Activated naive CD8-positive, alpha-beta T cell treated with anti-CD3 and anti-CD28 coated beads for 36 hours (primary cell): Measurements from ENCODE around the gene ZNF317. TPM values are rescaled to one million over a fixed set of nuclear protein-coding genes. Genes with fewer than 3 reads are reported as not detected.
"Not testable (repeated sequence)": the region's sequence is repeated elsewhere in the genome, so short reads cannot be mapped to it uniquely, and the experiment has no call there.

Source experiments
- DNase-seq: peaks from one replicate; pipeline ENCODE4 v3.0.0; 2021
- H3K27ac Mint-ChIP-seq: one replicate; pipeline ENCODE4 v1.8.0; 2022; ENCODE audit warnings: mild to moderate bottlenecking, moderate library complexity, mixed read lengths
- H3K27me3 Mint-ChIP-seq: one replicate; pipeline ENCODE4 v1.8.0; 2022; ENCODE audit warnings: mild to moderate bottlenecking, mixed read lengths
- H3K36me3 Mint-ChIP-seq: one replicate; pipeline ENCODE4 v1.8.0; 2021; ENCODE audit warnings: mild to moderate bottlenecking, mixed read lengths
- H3K4me1 Mint-ChIP-seq: one replicate; pipeline ENCODE4 v1.8.0; 2021; ENCODE audit warnings: mixed read lengths
- H3K4me3 Mint-ChIP-seq: one replicate; pipeline ENCODE4 v1.8.0; 2022; ENCODE audit warnings: mild to moderate bottlenecking, moderate library complexity, mixed read lengths
- H3K9me3 Mint-ChIP-seq: one replicate; pipeline ENCODE4 v1.8.0; 2022; ENCODE audit warnings: mixed read lengths
- total RNA-seq, 2 experiments: library from RNA; stranded (reverse); gene quantifications; one replicate each; pipeline ENCODE4 v1.2.3, GENCODE V29; 2021

ZNF317 gene
- total RNA-seq, 2 experiments from 2014 or later = 53.4 to 58.2 TPM

DNA sequence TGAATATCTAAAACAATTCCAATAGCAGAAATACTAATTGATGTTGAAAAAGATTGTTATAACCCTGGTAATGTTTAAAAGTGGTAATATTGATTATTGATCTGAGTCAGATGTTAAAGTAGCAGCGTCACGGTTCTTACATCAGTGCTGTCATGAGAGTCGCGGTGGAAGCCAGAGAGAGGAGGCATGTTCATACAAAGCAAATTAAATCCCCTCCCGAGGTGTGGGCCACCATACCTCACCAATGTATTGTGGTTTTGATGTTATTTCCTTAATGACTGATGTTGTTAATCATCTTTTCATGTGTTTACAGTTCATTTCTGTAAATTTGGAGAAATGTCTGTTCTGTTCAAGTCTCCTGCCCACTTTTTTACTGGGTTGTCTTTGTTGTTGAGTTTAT lies 11.2 kb downstream of the ZNF317 start:
- H3K4me1 Mint-ChIP-seq = peaks cover 62% of the 10 kb centered on the region
- H3K4me3 Mint-ChIP-seq = no peak overlapping the region
- no peak for DNase-seq
- no peaks in the 10 kb centered on the region for H3K27me3 Mint-ChIP-seq
- peaks cover 40% of the 10 kb centered on the region for H3K9me3 Mint-ChIP-seq
- H3K36me3 Mint-ChIP-seq = peaks cover 95% of the 10 kb centered on the region
- no peak overlapping the region for H3K27ac Mint-ChIP-seq

DNA sequence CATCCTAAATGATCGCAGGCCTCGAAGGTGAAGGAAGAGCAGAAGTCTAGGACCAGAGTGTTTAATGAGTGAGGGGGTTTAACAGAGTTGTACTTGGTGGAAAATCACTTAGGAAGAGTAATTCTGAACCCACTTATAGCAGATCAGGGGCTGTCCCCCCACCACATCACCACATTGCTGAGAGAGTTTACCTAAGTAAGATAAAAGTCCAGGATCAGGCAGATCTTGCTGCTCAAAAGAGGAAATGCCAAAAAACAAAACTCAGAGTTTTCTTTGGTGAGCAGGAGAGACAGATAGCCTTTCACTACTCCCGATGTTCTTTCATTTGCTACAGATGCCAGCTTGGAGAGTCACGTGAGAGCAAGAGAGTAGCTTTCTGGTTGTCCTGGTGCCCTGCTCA lies 15.4 kb downstream of the ZNF317 start:
- Mint-ChIP-seq H3K4me1 (peaks cover 31% of the 10 kb centered on the region), H3K4me3 (no peak overlapping the region), H3K27me3 (no peaks in the 10 kb centered on the region), H3K9me3 (peaks cover 27% of the 10 kb centered on the region), H3K27ac (peak overlapping the region; percentile 56), H3K36me3 (peaks cover 94% of the 10 kb centered on the region)
- DNase-seq = no peak

DNA sequence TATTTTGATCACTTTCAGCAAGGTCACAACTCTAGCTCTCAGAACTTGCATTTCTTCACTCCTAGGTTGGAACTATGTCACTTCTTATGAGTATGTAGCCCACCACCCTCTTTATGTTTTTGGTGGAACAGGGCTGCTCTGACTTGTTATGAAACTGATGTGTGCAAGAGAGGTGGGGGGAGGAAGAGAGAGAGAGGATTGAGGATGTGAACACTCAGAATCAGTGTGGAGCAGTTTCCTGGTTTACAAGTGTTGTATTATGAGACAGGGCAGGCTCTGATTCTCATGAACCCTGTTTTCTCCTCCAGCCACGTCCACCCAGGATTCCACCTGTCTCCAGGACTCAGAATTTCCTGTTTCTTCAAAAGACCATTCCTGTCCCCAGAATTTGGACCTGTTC lies 16.1 kb downstream of the ZNF317 start:
- Mint-ChIP-seq H3K27ac (peak overlapping the region; percentile 42), H3K27me3 (no peaks in the 10 kb centered on the region), H3K4me3 (no peak overlapping the region), H3K9me3 (peaks cover 30% of the 10 kb centered on the region), H3K36me3 (peaks cover 94% of the 10 kb centered on the region), H3K4me1 (peaks cover 28% of the 10 kb centered on the region)
- DNase-seq = no peak

DNA sequence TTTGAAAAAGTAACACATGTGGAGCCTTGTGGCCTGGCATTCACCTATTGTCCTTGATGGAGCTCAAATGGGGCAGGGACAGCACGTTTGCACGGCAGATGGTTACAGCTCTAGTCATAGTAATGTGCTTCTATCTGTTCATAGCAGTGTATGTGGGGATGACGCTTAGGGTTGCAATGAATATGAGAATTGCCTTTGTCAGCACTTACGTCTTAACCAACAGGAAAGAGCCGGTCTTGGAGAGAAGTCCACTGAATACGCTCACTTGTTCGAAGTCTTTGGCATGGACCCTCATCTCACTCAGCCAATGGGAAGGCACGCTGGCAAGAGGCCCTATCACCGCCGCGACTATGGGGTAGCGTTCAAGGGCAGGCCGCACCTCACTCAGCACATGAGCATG lies 19.7 kb downstream of the ZNF317 start:
- no peak for DNase-seq
- peaks cover 19% of the 10 kb centered on the region for H3K9me3 Mint-ChIP-seq

DNA sequence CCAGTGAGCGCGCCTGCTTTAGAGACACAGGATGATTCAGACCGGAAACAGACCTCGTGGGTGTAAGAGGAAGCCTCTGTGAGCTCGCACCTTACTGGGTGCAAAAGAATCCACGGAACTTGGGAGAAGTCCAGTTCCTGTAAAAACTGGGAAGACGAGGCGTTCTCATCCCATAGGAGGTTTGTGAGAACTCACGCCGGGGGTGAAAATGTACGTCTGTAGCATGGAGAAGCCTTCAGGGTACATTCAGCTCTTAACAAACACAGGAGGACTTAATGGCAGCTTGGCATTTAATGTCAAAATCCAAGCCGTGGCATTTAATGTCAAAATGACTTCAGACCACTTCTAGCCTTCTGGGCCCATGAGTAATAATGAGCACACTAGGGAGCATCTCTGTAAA lies 21.2 kb downstream of the ZNF317 start:
- no peak for DNase-seq
- H3K27ac Mint-ChIP-seq = no peak overlapping the region
- H3K4me3 Mint-ChIP-seq = no peak overlapping the region
- no peaks in the 10 kb centered on the region for H3K4me1 Mint-ChIP-seq
- peaks cover 19% of the 10 kb centered on the region for H3K9me3 Mint-ChIP-seq
- H3K36me3 Mint-ChIP-seq = peaks cover 90% of the 10 kb centered on the region
- no peaks in the 10 kb centered on the region for H3K27me3 Mint-ChIP-seq

More for the DNA sequence above, 19.7 kb downstream of the ZNF317 start:
- no peak overlapping the region for H3K4me3 Mint-ChIP-seq
- H3K36me3 Mint-ChIP-seq = peaks cover 91% of the 10 kb centered on the region
- no peaks in the 10 kb centered on the region for H3K27me3 Mint-ChIP-seq
- peaks cover 13% of the 10 kb centered on the region for H3K4me1 Mint-ChIP-seq
- H3K27ac Mint-ChIP-seq = no peak overlapping the region

DNA sequence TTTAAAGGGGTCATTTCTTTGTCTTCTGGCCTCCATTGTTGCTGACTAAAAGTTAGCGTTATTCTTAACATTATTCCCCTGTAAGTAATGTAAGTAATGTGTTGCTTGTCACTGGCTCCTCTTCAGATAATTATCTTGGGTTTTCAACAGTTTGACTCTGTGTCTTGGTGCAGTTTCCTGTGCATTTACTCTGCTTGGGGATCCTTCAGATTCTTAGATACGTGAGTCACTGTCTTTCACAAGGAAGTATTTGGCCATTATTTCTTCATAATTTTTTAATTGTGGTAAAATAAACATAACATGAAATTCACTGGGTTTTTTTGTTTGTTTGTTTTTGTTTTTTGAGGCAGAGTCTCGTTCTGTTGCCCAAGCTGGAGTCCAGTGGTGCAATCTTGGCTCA lies 25.1 kb downstream of the ZNF317 start:
- DNase-seq = no peak
- no peaks in the 10 kb centered on the region for H3K4me1 Mint-ChIP-seq
- H3K9me3 Mint-ChIP-seq = peaks cover 15% of the 10 kb centered on the region
- H3K4me3 Mint-ChIP-seq = no peak overlapping the region
- peaks cover 68% of the 10 kb centered on the region for H3K36me3 Mint-ChIP-seq
- H3K27ac Mint-ChIP-seq = no peak overlapping the region
- no peaks in the 10 kb centered on the region for H3K27me3 Mint-ChIP-seq

DNA sequence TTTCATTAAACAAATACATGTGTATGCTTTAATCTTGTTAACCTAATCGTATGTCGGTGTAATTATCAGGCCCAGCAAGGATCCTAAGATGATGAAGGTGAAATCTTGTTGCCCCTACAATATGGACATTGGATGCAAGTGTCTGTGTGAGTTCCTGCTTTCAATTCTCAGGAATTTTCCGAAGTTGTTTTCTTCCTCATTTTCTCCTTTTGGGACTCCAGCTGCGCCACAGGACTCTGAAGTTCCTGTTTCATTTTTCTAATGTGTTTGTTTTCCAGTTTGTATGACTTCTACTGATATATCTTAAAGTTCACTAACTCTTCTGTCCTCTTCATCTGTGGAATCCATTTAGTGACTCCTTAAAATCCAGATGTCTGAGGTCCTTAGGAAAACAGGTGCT lies 26.6 kb downstream of the ZNF317 start:
- Mint-ChIP-seq H3K4me1 (no peaks in the 10 kb centered on the region), H3K27me3 (no peaks in the 10 kb centered on the region), H3K4me3 (no peak overlapping the region), H3K27ac (no peak overlapping the region), H3K36me3 (peaks cover 52% of the 10 kb centered on the region), H3K9me3 (peaks cover 7% of the 10 kb centered on the region)
- no peak for DNase-seq

DNA sequence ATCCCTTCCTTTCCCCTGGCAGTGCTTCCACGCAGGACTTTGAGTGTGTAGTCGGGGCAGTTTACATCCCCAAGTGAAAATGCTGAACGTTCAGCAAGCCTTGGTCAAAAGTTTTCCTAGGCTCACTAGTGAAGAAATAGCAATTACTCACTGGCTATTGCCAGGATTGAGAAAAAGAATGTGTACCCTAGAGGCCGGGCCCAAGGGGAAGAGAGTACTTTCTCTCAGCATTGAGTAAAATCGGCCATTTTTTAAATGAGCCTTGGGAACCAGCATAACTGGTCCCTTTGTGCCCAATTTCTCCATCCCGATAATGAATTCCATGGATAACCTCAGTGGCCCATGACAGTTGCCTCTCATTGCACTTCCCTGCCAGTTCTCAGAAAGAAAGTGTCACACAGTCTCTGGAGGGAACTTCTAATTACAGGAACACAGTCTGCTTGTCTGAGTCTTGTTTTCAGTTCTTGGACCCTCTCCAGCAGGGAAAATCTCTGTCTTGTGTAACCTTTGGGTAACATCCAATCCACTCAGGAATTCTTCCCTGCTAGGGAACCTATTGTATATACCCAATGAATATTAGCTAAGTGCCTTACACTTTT lies 31.3 kb downstream of the ZNF317 start:
- H3K27ac Mint-ChIP-seq = no peak overlapping the region

DNA sequence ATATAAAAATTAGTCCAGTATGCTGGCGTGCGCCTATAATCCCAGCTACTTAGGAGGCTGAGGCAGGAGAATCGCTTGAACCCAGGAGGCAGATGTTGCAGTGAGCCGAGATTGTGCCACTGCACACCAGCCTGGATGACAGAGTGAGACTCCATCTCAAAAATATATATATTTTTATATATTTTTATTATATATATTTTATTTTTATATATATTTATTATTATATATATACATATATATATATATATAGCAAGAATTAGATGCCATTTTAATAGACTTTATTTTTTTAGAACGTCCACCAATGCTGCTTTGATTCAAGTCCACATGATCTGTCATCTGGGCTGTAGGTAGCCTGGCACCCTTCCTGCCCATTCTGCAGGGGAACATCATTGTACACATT lies 35.1 kb downstream of the ZNF317 start:
- Mint-ChIP-seq H3K4me1 (no peaks in the 10 kb centered on the region), H3K36me3 (no peaks in the 10 kb centered on the region), H3K27me3 (no peaks in the 10 kb centered on the region), H3K9me3 (no peaks in the 10 kb centered on the region), H3K4me3 (no peak overlapping the region), H3K27ac (no peak overlapping the region)
- DNase-seq = no peak

More for the DNA sequence above, 31.3 kb downstream of the ZNF317 start:
- no peak for DNase-seq
- H3K36me3 Mint-ChIP-seq = peaks cover 14% of the 10 kb centered on the region
- no peak overlapping the region for H3K4me3 Mint-ChIP-seq
- H3K9me3 Mint-ChIP-seq = peaks cover 2% of the 10 kb centered on the region
- H3K4me1 Mint-ChIP-seq = no peaks in the 10 kb centered on the region
- H3K27me3 Mint-ChIP-seq = no peaks in the 10 kb centered on the region

DNA sequence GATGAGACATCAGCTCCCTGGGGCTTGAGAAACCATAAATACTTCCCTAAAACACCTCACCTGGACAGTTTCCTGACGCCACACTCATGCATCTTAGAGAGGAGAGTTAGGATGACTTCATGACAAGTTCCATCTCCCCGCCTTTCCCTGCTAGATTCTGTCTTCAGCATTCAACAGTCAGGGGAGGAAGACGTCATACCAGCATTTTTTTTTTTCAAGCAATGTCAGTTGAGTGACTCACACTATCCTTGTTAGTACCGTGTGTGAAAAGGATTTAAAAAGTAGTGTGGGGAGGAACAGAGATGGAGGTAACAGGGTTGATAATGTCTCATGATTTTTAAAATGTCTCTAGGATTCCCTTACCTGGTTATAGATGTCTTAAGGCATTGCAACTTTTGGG lies 38.7 kb downstream of the ZNF317 start, which contains the start of gene OR7D2:
Gene OR7D2, plus strand, starts transcription at position 79 of the 400 bp plus-strand sequence. CDS start 6,803 bp downstream, outside the sequence.
- Mint-ChIP-seq H3K4me1 (no peaks in the 10 kb centered on the region), H3K36me3 (no peaks in the 10 kb centered on the region), H3K4me3 (no peak within 1 kb of the TSS), H3K9me3 (no peaks in the 10 kb centered on the region), H3K27ac (no peak within 1 kb of the TSS), H3K27me3 (no peaks in the 10 kb centered on the region)
- DNase-seq = no peak

DNA sequence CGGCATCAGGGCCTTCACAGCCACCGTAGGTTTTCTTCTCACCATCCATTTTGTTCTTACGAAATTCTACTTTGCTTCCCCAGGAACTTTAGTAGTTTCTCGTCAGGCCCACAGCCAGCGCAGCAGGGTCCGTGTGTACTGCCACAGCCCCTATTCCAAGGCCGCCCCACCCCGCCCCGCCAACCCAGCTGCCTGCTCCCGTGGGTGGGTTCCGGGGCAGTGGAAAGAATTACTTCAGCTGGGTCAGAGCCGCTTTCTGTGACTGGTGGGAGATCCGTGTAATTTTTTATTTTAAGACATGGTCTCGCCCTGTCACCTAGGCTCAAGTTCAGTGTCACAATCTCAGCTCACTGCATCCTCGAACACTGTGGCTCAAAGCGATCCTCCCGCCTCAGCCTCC lies 42.8 kb downstream of the ZNF317 start:
- Mint-ChIP-seq H3K27ac (no peak overlapping the region), H3K36me3 (no peaks in the 10 kb centered on the region), H3K9me3 (no peaks in the 10 kb centered on the region), H3K4me3 (no peak overlapping the region), H3K4me1 (no peaks in the 10 kb centered on the region), H3K27me3 (peaks cover 5% of the 10 kb centered on the region)
- DNase-seq = no peak

DNA sequence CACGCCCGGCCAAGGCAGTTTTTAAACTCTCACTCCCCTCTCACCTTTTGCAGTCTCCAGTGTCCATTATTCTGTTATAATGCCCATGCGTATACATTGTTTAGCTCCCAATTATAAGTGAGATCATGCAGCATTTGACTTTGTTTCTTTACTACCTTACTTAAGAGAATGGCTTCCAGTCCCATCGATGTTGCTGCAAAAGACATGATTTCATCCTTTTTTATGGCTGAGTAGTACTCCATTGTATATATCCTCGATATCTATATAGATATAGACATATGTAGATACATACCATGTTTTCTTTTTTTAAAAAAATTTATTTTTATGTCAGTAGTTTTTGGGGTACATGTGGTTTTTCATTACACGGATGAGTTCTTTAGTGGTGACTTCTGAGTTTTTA lies 47.0 kb downstream of the ZNF317 start:
- Mint-ChIP-seq H3K27me3 (peaks cover 23% of the 10 kb centered on the region), H3K9me3 (peaks cover 6% of the 10 kb centered on the region), H3K4me1 (no peaks in the 10 kb centered on the region), H3K36me3 (no peaks in the 10 kb centered on the region), H3K27ac (no peak overlapping the region), H3K4me3 (no peak overlapping the region)
- DNase-seq = no peak

DNA sequence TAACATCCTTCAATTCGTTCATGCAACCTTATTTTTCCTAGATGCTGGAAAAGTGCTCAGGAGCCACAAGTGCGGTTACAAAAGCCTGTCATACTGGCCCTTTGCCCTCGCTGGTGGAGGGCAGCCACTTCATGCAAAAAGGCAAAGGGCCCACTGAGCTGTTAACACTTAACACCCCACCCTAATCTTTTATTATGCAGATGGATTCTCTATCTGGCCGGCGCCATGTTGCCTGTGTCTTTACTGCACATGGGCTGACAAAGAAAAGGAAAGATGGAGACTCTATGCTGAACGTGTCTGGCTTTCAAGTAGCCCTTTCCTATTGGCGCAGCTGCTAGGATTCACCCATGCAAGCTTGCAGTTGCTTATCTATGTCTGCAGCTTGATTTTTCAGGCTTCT lies 49.3 kb downstream of the ZNF317 start:
- Mint-ChIP-seq H3K4me1 (no peaks in the 10 kb centered on the region), H3K9me3 (peaks cover 6% of the 10 kb centered on the region), H3K36me3 (no peaks in the 10 kb centered on the region), H3K27me3 (peaks cover 38% of the 10 kb centered on the region), H3K4me3 (no peak overlapping the region), H3K27ac (no peak overlapping the region)
- no peak for DNase-seq

DNA sequence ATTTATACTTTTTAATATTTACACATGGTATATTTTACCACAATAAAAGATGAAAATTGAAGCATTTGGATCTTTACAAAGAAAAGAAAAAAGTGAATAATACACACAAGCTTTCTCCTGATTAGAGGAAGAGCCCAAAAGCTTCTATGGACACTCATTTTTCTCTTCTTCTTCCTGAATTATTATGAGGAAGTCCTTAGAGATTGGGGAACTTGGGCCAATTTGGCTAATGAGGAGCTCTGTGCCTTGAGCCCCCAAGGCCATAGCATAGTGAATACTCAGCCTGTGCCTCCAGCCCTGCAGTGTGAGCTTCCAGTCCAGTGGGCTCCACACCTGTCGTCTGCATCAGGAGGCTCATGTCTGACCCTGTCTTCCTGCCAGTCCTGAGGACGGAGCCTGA lies 57.8 kb downstream of the ZNF317 start:
- not testable (repeated sequence) for H3K4me3 Mint-ChIP-seq, H3K4me1 Mint-ChIP-seq, H3K36me3 Mint-ChIP-seq, H3K27ac Mint-ChIP-seq, H3K9me3 Mint-ChIP-seq, DNase-seq
- H3K27me3 Mint-ChIP-seq = peaks cover 38% of the 10 kb centered on the region

DNA sequence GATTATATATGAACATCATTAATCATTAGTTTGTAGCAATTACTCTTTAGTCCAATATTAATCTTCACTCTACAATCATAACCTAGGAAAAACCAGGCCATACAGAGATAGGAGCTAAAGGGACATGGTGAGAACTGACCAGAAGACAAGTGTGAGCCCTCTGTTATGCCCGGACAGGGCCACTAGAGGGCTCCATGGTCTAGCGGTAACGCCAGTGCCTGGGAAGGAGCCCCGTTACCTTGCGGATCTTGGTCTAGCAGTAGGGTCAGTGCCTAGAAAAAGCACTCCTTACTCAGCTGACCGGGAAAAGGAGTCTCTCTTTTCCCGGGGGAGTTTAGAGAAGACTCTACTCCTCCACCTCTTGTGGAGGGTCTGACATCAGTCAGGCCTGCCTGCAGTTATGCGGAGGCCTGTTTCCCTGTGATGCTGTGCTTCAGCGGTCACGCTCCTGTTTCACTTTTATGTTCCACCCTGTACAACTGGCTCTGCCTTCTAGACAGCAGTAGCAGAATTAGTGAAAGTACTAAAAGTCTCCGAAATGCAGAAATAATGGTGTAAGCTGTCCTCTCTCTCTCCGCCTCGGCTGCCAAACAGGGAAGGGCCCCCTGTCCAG lies 65.4 kb downstream of the ZNF317 start:
- H3K27ac Mint-ChIP-seq = no peak overlapping the region
- H3K4me1 Mint-ChIP-seq = no peaks in the 10 kb centered on the region
- peaks cover 17% of the 10 kb centered on the region for H3K27me3 Mint-ChIP-seq
- peak overlapping the region; percentile 51 for H3K4me3 Mint-ChIP-seq
- H3K9me3 Mint-ChIP-seq = no peaks in the 10 kb centered on the region
- no peaks in the 10 kb centered on the region for H3K36me3 Mint-ChIP-seq
- DNase-seq = peak; percentile 65
